PC-3 (cell line): ENCODE measurements around the gene LRRC3. TPM values are rescaled to one million over a fixed set of nuclear protein-coding genes. Genes with fewer than 3 reads are reported as not detected.

Experiments used
- ATAC-seq: fragments of 200-7000 bp; cut with Tn5 transposase; 2 replicates; pipeline ENCODE4 v1.9.1; 2020; ENCODE audit warnings: mild to moderate bottlenecking, moderate library complexity
- BruUV-seq: library from RNA; stranded (reverse); fragments of 400-500 nt; replicated peaks from 2 replicates; lab custom pipeline; 2021; lab: Mats Ljungman, UMichigan
- CTCF ChIA-PET: fragments of 300-600 bp; sonication (Branson Sonifier 250); formaldehyde crosslinking; loops from one replicate; lab custom pipeline; 2022; ENCODE audit warnings: antibody characterized with exemption; lab: Charles Lee
- POLR2A ChIA-PET: fragments of 300-600 bp; sonication (Branson Sonifier 250); formaldehyde crosslinking; loops from one replicate; lab custom pipeline; 2022; ENCODE audit warnings: antibody characterized with exemption; ENCODE audit not compliant: unreplicated experiment; lab: Charles Lee
- DNase-seq: peaks from one replicate; pipeline ENCODE4 v3.0.0-alpha.2; 2015
- H2AFZ ChIP-seq: fragments of 300-600 bp; sonication (generic); 2 replicates; pipeline ENCODE4 v1.6.0; 2016; ENCODE audit warnings: antibody characterized with exemption, low read length
- H3F3A ChIP-seq: fragments of 300-600 bp; sonication (generic); one replicate; pipeline ENCODE4 v1.6.0; 2017; ENCODE audit warnings: antibody characterized with exemption, low read length, control low read depth, mild to moderate bottlenecking; ENCODE audit not compliant: unreplicated experiment
- H3K27ac ChIP-seq: fragments of 300-600 bp; sonication (generic); 2 replicates; pipeline ENCODE4 v1.5.1; 2016; ENCODE audit warnings: mild to moderate bottlenecking, low read length
- H3K27me3 ChIP-seq: fragments of 300-600 bp; sonication (generic); 2 replicates; pipeline ENCODE4 v1.6.1; 2016; ENCODE audit warnings: low read length, mixed read lengths
- H3K36me3 ChIP-seq: fragments of 300-600 bp; sonication (generic); 2 replicates; pipeline ENCODE4 v1.6.1; 2016; ENCODE audit warnings: low read depth, mixed run types, low read length, mixed read lengths
- H3K4me1 ChIP-seq: fragments of 300-600 bp; sonication (generic); 2 replicates; pipeline ENCODE4 v1.5.1; 2016; ENCODE audit warnings: low read length; ENCODE audit not compliant: insufficient read depth
- H3K4me2 ChIP-seq: fragments of 300-600 bp; sonication (generic); 2 replicates; pipeline ENCODE4 v1.6.0; 2016; ENCODE audit warnings: low read length
- H3K4me3 ChIP-seq: fragments of 300-600 bp; sonication (generic); 2 replicates; pipeline ENCODE4 v1.5.1; 2016; ENCODE audit warnings: mild to moderate bottlenecking, low read length, mixed read lengths
- H3K79me2 ChIP-seq: fragments of 300-600 bp; sonication (generic); 2 replicates; pipeline ENCODE4 v1.6.1; 2017; ENCODE audit warnings: low read length, mixed read lengths
- H3K9ac ChIP-seq: fragments of 300-600 bp; sonication (generic); 2 replicates; pipeline ENCODE4 v1.6.0; 2016; ENCODE audit warnings: mild to moderate bottlenecking, low read length
- H3K9me2 ChIP-seq: fragments of 300-600 bp; sonication (generic); replicated peaks from 2 replicates; pipeline ENCODE4 v1.6.1; 2016; ENCODE audit warnings: mixed run types, low read length, mixed read lengths
- H3K9me3 ChIP-seq: fragments of 300-600 bp; sonication (generic); 2 replicates; pipeline ENCODE4 v1.6.1; 2016; ENCODE audit warnings: low read length, mixed read lengths
- H4K20me1 ChIP-seq: fragments of 300-600 bp; sonication (generic); 2 replicates; pipeline ENCODE4 v1.6.1; 2016; ENCODE audit warnings: low read length, mixed read lengths
- CTCF ChIP-seq: fragments of 300-600 bp; sonication (generic); conservative IDR thresholded peaks from 2 replicates; pipeline ENCODE4 v1.5.1; 2017; ENCODE audit warnings: antibody characterized with exemption, low read depth, mild to moderate bottlenecking, low read length
- EZH2 ChIP-seq: fragments of 300-600 bp; sonication (generic); IDR thresholded peaks from one replicate; pipeline ENCODE4 v1.6.1; 2017; ENCODE audit warnings: antibody characterized with exemption, mild to moderate bottlenecking, low read length; ENCODE audit not compliant: unreplicated experiment
- EZH2phosphoT487 ChIP-seq: fragments of 300-600 bp; sonication (generic); IDR thresholded peaks from 2 replicates; pipeline ENCODE4 v1.6.1; 2018; ENCODE audit warnings: mild to moderate bottlenecking, antibody characterized with exemption, low read length, borderline replicate concordance
- intact Hi-C: fragments of 100-400 bp; cut with micrococcal nuclease; formaldehyde crosslinking; loops from 2 replicates; pipeline ENCODE4 v1.9.0; 2023
- total RNA-seq: library from RNA; depleted of rRNA; stranded (reverse); fragments of >200 nt; gene quantifications from 2 replicates; pipeline ENCODE4 v1.2.3, GENCODE V29; 2014

LRRC3 gene
- total RNA-seq, 1 experiment from 2014 or later, result 3.1 TPM

GRCh38 chr21:44406953-44407352 is 48.4 kb upstream of the LRRC3 start:
- Histone ChIP-seq H3K27ac (no peak overlapping the region), H3F3A (no peaks in the 10 kb centered on the region), H3K36me3 (no peaks in the 10 kb centered on the region), H3K9me3 (0 out of 2 replicates have a peak, but pooled peaks cover 10% of the 10 kb centered on the region), H3K4me1 (no peaks in the 10 kb centered on the region), H3K9me2 (no peaks in the 10 kb centered on the region), H4K20me1 (no peaks in the 10 kb centered on the region), H3K27me3 (peaks cover 8% of the 10 kb centered on the region; the same call in 1 of the 2 replicates), H2AFZ (no peak overlapping the region), H3K4me3 (no peak overlapping the region), H3K9ac (no peak overlapping the region), H3K79me2 (no peaks in the 10 kb centered on the region), H3K4me2 (no peak overlapping the region)
- ChIA-PET POLR2A (no interaction called here), CTCF (no interaction called here)
- BruUV-seq, result no TSS peak
- DNase-seq (no peak), ATAC-seq (no peak)
- TF ChIP-seq EZH2phosphoT487, result no peak
- TF ChIP-seq CTCF, result no peak
- TF ChIP-seq EZH2, result no peak
- intact Hi-C loops, result no loop called here

- POLR2A ChIA-PET, result no interaction called here
- Histone ChIP-seq H3K36me3 (no peaks in the 10 kb centered on the region), H3K9me2 (no peaks in the 10 kb centered on the region), H2AFZ (no peak overlapping the region), H3K4me1 (no peaks in the 10 kb centered on the region), H4K20me1 (no peaks in the 10 kb centered on the region), H3K4me3 (no peak overlapping the region), H3K9ac (no peak overlapping the region), H3K4me2 (no peak overlapping the region), H3K27ac (no peak overlapping the region), H3K27me3 (peaks cover 8% of the 10 kb centered on the region; the same call in 1 of the 2 replicates), H3F3A (no peaks in the 10 kb centered on the region), H3K9me3 (0 out of 2 replicates have a peak, but pooled peaks cover 10% of the 10 kb centered on the region), H3K79me2 (no peaks in the 10 kb centered on the region)
- TF ChIP-seq EZH2 (no peak), EZH2phosphoT487 (no peak), CTCF (no peak)
- DNase-seq (no peak), ATAC-seq (no peak)
- intact Hi-C loops, result no loop called here
- BruUV-seq, result no TSS peak
- CTCF ChIA-PET, result no interaction called here
These were observed 47.8 kb upstream of the LRRC3 start for GRCh38 chr21:44407493-44407892.

GRCh38 chr21:44408226-44408625 is 47.1 kb upstream of the LRRC3 start:
- DNase-seq (no peak), ATAC-seq (no peak)
- no peaks in the 10 kb centered on the region for H3K79me2 ChIP-seq
- 0 out of 2 replicates have a peak, but pooled peaks cover 10% of the 10 kb centered on the region for H3K9me3 ChIP-seq
- ChIA-PET POLR2A (no interaction called here), CTCF (no interaction called here)
- TF ChIP-seq EZH2 (no peak), EZH2phosphoT487 (no peak), CTCF (no peak)
- H3K4me3 ChIP-seq, result no peak overlapping the region
- no peak overlapping the region for H3K4me2 ChIP-seq
- H2AFZ ChIP-seq, result no peak overlapping the region
- no peak overlapping the region for H3K9ac ChIP-seq
- H3K9me2 ChIP-seq, result no peaks in the 10 kb centered on the region
- intact Hi-C loops, result no loop called here
- no peaks in the 10 kb centered on the region for H3F3A ChIP-seq
- no TSS peak for BruUV-seq
- H3K27ac ChIP-seq, result no peak overlapping the region
- peaks cover 8% of the 10 kb centered on the region; the same call in 1 of the 2 replicates for H3K27me3 ChIP-seq
- H4K20me1 ChIP-seq, result no peaks in the 10 kb centered on the region
- no peaks in the 10 kb centered on the region for H3K36me3 ChIP-seq
- H3K4me1 ChIP-seq, result no peaks in the 10 kb centered on the region
